ENCODE results near the gene DNAH2. TPM values are rescaled to one million over a fixed set of nuclear protein-coding genes. Genes with fewer than 3 reads are reported as not detected.

The DNAH2 gene
- total and polyA plus RNA-seq, 9 of the 15 experiments (the other 6 are each of a cell fraction or from before 2014, with no cell fraction given), result 0.03 TPM; not detected in 8

GRCh38 chr17:7844292-7845154, 127.0 kb downstream of the DNAH2 start (continued):
- no peak for TF ChIP-seq ELK1 (CRISPR knock-in tag; IDR thresholded peaks at IDR 0.05)
- TF ChIP-seq ZNF174 (CRISPR knock-in tag; IDR thresholded peaks at IDR 0.05), result no peak
- no peak for TF ChIP-seq SMARCA4 (IDR thresholded peaks at IDR 0.05)
- no peak for TF ChIP-seq ZNF280A (IDR thresholded peaks at IDR 0.05; ENCODE audit: low read depth, partially characterized antibody)
- no peak for TF ChIP-seq DIDO1 (tag; IDR thresholded peaks at IDR 0.05; ENCODE audit: low read depth)
- TF ChIP-seq ATF1 (CRISPR knock-in tag; IDR thresholded peaks at IDR 0.05), result no peak
- TF ChIP-seq ATF1 (tag; IDR thresholded peaks at IDR 0.05), result peak; percentile 77
- TF ChIP-seq VEZF1 (CRISPR knock-in tag; IDR thresholded peaks at IDR 0.05), result no peak; the same call in 1 of the 2 replicates
- TF ChIP-seq HCFC1 (IDR thresholded peaks at IDR 0.05; ENCODE audit: low read depth, low read length), result no peak
- no peak for TF ChIP-seq ZNF668 (CRISPR knock-in tag; IDR thresholded peaks at IDR 0.05)
- TF ChIP-seq ZBTB40 (IDR thresholded peaks at IDR 0.05), result no peak
- TF ChIP-seq ZBTB40 (CRISPR knock-in tag; IDR thresholded peaks at IDR 0.05), result no peak
- no peak for TF ChIP-seq ZSCAN29 (IDR thresholded peaks at IDR 0.05)
- no peak for TF ChIP-seq MXI1 (IDR thresholded peaks at IDR 0.05; ENCODE audit: low read depth, low read length)
- TF ChIP-seq RBM25 (IDR thresholded peaks at IDR 0.05; ENCODE audit: low read depth, low read length, severe bottlenecking), result peak; percentile 75

All from K562 (cell line).